Activated effector memory CD4-positive, alpha-beta T cell treated with Interleukin-2 at 50 U/mL for 16 hours (primary cell): ENCODE measurements around the gene IGF2BP2.

ENCODE experiments used
- DNase-seq: peaks from one replicate; pipeline ENCODE4 v3.0.0-alpha.2; 2020

IGF2BP2 gene

DNA sequence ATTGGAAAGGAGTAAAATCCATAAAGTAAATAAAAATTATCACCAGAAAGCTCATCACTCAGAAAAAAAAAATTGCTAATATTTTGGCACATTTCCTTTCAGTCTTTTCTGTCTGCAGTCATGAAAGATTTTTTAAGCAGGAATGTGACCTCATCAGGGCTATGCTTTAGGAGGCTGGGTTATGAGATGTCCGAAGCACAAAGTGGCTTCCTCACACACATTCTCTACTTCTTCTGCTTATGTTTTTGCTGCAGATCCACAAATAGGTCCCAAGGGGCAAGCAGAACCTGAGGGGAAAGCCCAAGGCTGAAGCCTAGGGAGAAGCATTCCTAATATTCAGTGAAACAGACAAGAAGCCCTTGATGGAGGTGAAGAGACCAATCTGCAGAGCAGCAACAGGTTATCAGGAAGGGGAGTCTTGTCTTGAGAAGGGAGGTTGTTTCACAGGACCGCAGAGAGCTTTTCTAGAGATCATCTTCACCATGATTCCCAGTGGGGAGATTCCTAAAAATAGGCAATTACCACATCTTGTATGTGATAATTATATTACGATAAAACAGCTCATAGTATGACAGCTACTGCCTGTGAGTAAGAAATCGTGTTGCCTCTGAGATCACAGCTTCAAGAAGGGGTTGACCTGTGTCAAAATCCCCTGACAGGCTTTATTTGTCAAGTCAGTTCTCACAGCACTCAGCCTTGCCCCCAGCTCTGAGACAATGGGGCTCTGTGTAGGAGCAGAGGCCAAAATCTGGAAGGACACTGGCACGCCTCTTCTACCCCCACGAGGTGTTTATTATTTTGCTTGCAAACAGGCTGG is 60.5 kb downstream of the IGF2BP2 start:
- no peak for DNase-seq

DNA sequence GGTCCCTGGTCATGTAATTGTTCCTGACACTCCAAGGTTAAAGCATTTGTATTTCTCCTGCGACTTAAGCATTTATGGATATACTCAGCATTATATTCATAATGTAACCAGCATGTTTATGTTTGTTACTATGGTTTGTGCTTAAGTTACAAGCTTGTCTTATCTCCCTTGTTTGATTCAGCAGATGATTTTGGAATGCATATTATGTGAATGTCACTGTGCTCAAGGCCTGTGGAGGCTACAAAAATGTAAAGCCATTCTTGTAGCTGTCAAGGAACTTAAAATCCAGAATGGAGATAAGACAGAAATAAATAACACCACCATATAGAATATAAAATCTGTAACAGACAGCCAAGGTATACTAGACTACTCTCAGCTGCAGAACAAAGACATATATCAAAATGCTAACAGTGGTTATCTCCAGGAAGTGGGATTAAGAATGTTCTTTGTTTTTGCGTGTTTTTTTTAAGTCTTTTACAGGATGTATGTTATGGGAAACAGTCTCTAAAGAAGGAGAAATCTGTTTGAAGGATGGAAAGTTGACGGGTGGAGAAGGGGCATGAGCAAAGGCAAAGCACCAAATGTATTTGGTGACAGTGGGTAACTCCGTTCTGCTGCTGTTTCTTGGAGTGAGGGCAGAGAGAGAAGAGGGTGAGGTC is 61.4 kb downstream of the IGF2BP2 start:
- no peak for DNase-seq

DNA sequence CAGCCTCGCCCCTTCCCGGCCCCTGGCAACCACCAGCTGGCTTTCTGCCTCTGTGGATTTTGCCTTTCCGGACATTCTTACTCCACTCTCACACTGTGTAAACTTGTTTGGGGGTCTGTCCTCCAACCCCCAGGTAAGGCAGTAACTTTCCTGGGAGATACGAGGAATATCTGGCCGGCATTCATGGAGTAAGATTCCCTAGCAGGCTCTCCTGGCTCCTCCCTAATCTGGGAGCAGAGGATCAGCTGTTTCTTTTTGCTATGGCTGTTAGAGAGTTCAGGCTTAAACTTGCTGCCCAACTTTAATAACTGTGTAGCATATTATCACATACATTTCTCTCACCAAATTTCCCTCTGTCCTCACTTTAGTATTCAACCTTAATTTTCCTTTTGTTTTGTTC is 64.3 kb downstream of the IGF2BP2 start:
- no peak for DNase-seq

DNA sequence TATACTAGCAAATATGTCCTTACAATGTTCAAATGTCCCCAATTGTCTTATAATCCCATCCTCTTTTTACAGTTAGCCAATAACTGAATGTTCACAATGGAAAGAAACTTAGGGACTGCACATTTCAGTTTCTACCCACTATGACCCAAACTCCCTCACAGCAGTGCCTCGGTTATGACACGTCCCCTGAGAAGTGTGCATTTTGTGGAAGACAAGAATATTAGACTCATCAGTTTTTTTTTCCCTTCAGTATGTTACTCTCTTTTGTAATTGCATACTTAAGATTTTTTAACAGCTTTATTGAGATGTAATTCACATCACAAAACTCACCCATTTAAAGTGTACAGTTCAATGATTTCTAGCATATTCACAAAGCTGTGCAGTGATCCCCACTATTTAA is 64.8 kb downstream of the IGF2BP2 start:
- DNase-seq = no peak

DNA sequence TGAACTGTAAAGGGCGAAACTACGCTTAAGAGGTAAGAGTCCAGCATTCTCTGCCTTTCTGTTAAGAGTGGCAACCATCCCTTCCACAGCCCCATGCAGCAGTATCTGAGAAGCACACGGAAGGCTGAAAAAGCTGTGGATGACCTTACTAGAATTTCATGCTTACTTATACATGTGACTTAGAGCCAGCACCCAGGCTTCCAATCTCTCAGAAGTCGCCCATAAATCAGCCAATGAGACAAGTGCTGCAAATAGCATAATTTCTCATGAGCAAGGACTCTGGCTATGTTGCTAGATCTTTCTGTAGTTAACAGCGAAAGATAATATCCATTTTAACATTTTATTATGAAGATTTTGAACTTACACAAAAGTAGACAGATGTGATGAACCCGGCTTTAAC is 65.3 kb downstream of the IGF2BP2 start:
- DNase-seq = no peak

DNA sequence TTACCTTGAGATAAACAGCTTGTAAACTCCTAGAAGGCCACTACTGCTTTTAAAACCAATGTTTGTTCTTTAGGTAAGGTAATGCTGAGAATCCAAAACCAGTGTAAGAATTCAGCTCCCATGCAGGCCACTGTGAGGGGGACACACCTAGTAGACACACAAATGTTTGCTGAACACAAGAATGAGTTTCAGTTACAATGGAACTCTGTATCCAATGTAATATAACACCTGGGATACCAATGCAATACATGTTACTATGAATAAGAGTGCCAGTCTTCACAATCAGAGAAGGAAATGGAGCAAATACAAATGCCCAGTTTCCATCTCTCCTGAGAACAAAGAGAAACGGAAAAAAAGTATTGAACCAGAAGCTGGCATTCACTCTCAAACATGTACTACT is 65.9 kb downstream of the IGF2BP2 start:
- no peak for DNase-seq

DNA sequence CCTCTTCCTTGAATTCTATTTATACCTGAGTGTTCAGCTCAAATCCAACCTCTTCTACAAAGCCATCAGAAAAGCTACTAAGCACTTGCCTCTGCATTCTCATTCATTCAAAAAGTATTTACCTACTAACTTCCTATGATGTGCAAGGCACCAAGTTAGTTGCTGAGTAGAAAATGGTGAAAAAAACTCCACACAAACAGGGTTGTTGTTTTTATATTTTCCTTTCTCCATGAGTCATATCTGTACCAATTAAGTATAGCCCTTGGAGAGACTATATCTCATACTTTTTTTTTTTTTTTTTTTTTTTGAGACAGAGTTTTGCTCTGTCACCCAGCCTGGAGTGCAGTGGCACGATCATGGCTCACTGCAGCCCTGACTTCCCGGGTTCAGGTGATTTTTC is 67.7 kb downstream of the IGF2BP2 start:
- no peak for DNase-seq

DNA sequence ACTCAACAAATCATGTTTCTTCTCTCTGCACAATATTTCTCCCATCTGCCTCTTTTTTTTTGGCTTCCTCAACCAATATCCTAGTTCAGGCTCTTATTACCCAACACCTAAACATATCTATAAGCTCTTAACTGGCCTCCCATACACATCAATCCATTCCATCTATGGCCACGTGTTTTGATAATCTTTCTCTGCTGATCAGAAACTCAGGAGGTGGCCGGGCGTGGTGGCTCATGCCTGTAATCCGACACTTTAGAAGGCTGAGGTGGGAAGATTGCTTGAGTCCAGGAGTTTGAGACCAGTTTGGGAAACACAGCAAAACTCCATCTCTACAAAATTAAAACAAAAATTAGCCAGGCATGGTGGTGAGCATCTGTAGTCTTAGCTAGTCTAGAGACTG is 68.4 kb downstream of the IGF2BP2 start:
- no peak for DNase-seq

DNA sequence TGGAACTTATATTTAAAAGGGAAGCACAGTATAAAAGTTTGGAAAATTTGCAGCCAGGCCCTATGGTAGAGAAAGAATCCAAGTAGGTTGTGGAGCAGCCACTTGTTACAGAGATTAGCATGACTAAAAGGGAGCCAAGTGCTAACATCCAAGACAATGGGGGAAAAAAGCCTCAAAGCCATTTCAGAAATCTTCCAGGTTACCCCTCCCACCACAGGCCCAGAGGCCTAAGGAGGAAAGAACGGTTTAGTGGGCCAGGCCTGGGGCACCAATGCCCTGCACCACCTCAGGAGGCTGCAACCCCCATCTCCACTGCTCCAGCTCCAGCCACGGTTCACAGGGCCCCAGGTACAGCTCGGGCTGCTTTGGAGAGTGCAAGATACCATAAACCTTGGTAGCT is 69.9 kb downstream of the IGF2BP2 start:
- DNase-seq = no peak

DNA sequence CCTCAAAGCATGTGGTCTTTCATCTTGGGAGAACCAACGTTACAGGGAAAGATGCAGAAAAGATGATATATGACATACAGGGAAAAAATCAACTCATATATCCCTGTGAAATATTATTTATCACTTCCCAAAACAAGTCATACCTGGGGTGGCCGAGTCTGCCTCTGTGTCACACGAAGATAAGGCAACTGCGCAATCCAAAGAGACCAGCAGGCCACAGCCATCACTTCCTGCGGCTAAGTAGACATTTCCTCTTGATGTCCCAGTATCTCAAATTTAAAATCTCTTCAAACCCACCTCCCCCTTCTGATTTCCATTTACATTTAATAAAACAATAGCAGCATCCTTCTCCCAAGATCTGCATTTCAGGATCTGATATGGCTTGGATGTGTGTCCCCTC is 71.5 kb downstream of the IGF2BP2 start:
- DNase-seq = no peak

DNA sequence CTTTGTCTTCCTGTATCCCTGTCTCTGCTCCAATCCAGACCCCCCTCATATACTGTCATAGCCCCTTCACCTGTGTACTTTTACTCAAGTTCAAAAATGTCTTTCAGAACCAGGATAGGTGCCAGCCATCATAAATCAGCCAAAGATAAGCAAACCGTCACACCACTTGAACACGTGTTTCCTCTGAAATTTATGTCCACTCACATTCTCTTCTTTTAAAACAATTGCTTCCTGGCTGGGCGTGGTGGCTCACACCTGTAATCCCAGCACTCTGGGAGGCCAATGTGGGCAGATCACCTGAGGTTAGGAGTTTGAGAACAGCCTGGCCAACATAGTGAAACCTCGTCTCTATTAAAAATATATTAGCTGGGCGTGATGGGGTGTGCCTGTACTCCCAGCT is 74.1 kb downstream of the IGF2BP2 start:
- DNase-seq = no peak

DNA sequence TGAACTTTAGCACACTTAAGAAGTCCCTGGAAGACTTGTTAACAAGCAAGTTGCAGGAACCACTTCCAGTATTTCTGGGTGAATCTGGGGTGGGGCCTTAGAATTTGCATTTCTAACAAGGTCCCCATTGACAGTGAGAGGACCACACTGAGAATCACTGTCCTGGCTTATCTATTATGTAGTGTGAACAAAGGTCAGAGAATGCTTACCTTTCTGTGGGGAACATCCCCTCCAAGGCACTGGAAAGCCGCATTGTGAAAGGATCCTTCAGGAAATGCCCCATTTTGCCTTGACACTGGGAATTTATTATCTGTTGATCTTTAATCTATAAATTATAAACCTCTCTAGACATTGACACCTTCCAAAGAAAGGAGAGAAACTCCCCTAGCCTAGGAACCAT is 74.8 kb downstream of the IGF2BP2 start:
- DNase-seq = no peak

DNA sequence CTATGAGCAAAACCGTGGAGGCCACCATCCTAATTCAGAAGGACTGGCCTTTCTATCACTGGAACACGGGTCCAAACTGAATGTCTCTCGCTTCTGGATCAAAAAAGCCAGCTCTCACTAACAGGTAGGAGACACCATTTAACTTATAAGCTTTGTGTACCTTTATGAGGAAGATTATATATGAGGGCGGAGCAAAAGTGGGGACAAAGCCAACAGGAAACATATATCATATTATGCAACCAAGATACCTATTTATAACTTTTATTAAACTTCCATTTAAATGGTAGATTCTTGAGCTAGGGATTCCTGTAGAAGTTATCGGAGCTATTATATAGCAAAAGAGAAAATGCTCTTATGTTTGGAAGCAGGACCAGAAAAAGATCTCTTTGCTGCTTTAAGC is 78.4 kb downstream of the IGF2BP2 start:
- no peak for DNase-seq

DNA sequence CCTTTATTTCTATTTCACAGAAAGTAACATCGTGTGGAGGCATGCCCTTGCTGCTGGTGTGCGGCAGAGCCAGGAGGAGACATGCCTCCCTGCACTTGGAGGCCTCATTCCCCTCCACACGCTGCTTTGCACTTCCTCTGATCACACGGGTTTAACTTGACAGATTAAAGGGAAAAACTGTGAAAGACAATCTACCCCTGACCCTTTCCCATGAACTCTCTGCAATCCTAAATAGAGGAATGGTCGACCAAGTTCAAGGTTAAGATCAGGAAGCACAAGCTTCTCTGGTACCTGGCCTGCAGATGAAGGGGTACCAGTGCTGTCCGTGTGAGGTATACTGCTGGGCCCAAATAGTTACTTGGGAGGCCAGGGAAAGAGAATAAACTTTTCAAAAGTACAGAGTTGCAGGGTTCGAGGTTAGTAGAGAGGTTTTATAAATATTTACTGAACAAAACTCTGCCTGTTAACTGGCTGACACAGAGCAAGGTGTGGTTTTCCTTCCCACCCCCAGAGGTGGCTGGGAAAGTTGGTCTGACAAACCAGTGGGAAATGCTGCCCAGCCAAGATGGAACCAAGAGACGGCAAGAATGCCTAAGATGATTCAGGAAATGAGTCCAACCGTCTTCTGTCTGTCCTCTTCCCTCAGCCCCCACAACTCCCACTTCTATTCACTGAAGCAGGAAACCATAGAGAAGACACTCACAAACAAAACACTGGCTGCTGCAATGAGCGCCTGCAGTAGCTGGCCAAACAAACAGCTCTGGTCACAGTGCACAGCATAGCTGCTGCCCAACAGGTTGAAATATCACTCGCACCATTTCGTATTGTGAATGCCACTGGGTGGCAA is 79.6 kb downstream of the IGF2BP2 start:
- DNase-seq = no peak

DNA sequence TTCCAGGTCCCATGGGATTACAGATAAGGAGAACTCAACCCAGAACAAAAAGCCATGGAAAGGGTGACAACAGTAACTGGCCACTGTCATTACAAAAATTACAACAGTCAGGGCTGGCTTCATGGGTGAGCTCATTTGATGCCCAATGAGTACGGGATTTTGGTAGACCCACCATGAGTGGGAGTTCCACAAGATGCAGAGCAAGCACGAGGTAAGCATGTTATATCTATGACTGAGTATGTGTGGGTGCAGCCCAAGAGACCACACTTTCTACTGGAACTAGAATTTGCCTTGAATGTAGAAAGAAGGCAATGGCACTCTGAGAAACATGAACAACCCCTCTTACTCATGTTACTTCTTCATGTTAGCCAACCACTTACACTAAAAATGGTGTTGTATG is 83.3 kb downstream of the IGF2BP2 start:
- DNase-seq = no peak

DNA sequence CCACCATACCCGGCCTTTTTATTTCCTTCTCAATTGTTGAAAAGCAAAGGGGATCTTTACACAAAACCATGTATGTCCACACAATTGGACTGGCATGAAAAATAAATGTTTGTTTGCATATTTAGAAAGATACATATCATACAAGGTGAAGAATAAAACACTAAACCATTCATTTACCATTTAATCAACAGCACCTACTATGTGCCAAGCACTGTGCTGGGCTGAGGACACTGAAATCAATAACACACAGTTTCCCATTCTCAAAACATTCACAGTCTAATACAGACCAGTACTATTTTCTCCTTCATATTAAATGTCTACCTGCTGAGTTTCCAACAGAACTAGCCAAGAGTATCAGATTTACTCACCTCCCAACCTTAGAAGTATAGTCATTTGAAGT is 84.7 kb downstream of the IGF2BP2 start:
- DNase-seq = no peak

DNA sequence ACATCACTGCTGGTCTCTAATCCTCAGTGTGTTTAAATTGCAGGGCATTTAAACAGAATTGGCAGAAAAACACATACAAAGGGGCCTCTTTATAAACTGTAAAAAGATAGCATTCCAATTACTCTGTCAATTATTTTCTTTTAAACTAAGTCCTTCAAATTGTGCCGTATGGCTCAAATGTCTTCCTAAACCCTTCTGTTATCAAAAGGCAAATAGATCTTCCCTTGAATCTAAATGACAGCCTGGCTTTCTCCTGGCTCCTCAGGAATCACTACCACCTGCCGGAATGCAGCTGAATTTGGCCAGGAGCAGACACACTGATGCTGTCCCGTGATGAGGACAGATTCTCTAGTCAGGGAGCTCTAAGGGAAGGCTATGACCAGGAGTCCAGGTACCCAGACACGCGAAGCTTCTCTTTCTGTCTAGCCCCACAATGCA is 85.6 kb downstream of the IGF2BP2 start:
- DNase-seq = no peak

DNA sequence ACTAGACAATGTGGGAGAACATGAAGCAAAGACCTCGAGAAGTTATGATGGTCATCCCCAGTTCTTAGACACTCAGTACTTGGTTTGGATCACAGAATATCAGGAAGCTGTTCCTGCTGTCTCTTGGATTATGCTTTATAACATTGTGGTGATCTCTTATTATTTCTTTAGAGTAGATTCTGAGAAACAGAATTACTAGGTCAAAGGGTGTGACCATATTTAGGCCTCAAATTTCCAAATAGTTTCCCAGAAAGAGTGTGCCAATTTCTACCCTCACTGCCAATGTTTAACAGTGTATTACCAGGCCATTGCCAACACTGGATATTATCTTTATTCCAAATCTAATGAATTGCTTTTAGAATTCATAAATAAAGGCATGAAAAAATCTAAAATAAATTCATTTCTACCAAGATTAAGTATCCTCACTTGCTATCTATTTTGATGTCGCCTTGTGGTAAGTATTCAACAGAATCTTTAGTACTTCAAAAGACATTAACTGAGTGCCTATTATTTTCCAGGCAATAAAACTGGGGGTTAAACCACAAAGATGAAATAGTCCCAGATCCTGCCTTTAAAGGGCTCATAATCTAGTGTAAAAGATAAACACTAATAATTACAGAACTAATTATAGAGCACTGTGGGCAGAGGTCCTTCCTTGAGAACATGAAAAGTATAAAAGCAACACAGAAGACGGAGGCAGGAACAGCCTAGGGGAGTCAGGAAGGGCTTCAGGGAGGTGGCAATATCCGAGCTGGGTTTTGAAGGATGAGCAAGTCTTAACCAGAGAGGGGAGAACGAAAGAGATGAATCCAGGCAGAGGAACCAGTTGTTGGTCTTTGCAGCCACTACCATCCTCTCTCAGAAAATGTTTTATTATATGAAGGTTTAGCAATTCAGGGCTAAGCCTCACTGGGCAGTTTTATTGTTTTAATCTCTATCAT is 86.8 kb downstream of the IGF2BP2 start:
- DNase-seq = no peak

DNA sequence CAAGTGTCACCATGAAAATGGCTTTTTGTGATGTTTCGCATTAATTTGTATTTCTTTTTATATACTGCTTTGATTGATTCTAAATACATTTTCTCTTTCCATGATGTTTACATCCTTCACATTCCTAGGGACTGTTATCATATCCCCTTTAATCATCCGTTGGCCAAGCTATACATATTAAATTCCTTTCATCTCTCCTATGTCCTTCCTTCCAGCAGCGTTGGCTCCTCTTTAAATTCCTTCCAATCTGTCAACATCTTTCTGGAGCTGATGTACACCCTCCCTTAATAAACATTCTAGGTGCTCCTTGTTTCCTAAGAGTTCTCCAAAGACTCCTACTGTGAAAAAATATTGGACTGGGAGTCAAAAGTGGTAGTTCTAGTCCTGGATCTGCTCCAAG is 87.8 kb downstream of the IGF2BP2 start:
- no peak for DNase-seq

DNA sequence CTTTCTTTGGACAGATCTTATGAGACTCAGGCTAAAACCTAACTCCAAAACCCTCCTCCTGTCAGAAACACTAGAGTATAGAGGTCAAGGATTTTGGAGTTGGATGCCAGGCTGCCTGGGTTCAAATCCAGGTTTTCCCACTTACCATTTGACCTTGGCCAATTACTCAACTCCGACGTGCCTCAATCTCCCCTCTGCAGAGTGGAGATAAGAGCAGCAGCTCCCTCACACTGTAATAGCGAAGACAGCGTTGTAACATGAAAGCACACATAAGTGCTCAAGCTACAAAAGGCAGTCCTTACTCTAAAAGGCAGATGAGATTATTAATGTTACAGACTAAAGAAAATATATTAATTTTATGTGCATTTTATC is 90.1 kb downstream of the IGF2BP2 start:
- DNase-seq = no peak

DNA sequence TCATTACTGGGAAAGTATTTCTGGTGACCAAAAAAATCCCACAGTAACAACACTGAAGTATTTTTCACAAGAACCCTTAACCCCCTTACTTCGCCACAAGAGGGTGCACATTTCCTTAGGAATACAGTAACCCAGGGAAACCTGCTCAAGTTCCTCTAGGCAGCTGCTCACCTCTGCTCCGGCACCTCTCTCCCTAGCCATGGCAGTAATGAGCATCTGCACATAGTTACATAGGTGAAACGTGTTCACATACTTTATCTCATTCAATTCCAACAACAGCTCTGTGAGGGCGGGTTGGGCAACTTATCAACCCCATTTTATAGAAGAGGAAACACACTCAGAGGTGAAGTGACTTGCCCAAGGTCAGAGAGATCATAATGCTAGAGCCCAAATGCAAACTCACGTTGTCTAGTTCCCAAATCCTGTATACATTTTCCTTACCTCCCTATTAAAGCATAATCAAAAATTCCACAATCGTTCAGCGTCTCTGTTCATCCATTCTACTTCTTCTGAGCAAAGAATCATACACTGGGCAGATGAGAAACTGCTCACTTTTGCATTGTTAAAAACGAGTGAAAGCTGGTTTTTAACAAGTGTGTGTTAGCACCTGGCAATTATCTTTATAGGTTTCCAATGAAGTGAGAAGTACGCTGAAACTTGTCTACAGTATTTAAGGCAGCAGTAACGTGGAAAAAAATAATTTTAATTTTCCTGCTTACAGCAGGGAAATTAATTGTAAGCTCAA is 90.7 kb downstream of the IGF2BP2 start:
- no peak for DNase-seq

DNA sequence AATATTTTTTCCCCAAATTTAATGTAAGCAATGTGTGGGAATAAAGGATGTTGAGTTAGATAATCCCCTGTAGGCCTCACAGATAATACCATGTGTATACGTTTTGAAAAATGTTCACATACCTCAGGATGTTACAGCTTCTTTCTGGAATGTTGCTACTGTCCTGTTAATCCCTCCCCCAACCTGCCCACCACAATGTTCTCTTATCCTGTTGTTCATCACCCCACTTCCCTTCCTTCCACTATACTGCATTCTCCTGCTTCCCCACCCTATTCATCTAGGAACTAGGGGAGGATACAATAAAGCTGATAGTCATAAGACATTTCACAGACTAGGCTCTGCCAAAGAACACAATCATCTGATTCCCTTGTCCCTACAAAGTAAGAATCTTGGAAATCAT is 92.1 kb downstream of the IGF2BP2 start:
- no peak for DNase-seq
